Lower leg skin (tissue), 3 donors: ENCODE results near the gene TJAP1.

Source experiments
- CTCF ChIP-seq, 3 donors: fragments of 450-650 bp; IDR thresholded peaks; one replicate each; pipeline ENCODE4 v1.5.1; 2016; ENCODE audit warnings: antibody characterized with exemption in 3 of 3, mild to moderate bottlenecking in 3 of 3, moderate library complexity in 2 of 3
- POLR2A ChIP-seq, 2 donors: fragments of 450-650 bp; IDR thresholded peaks; one replicate each; pipeline ENCODE4 v1.6.1; 2016 to 2017; ENCODE audit warnings: antibody characterized with exemption in 2 of 2, mild to moderate bottlenecking in 1 of 2, moderate library complexity in 1 of 2

- TF ChIP-seq CTCF (IDR thresholded peaks at IDR 0.05) (no peak), POLR2A (IDR thresholded peaks at IDR 0.05) (no peak)
These were observed 18.1 kb downstream of the TJAP1 start for GRCh38 chr6:43495409-43495941.
